C4-2B (cell line): ENCODE data around the gene TSTD1.
A peak's percentile ranks its signal among the peaks of the same experiment; 100 is the strongest.

Experiments used
- CTCF ChIP-seq: fragments of 450-650 bp; conservative IDR thresholded peaks from 2 replicates; pipeline ENCODE4 v1.5.1; 2017; ENCODE audit warnings: mild to moderate bottlenecking
- ZFX ChIP-seq: fragments of 450-650 bp; IDR thresholded peaks from 2 replicates; pipeline ENCODE4 v1.6.1; 2017

GRCh38 chr1:160993544-160994193, 45.1 kb downstream of the TSTD1 start:
- TF ChIP-seq CTCF (peak; percentile 37), ZFX (no peak)
